Activated B cell treated with CpG ODN at 0.5 μM for 24 hours (primary cell): Measurements from ENCODE around the gene MACROD2. TPM values are rescaled to one million over a fixed set of nuclear protein-coding genes. Genes with fewer than 3 reads are reported as not detected.

Source experiments
- ATAC-seq: fragments of 200-7000 bp; cut with Tn5 transposase; one replicate; pipeline ENCODE4 v1.10.0; 2021; ENCODE audit warnings: low read depth, mild to moderate bottlenecking, moderate library complexity
- CTCF ChIA-PET: fragments of 350-600 bp; sonication (Branson Sonifier 250); formaldehyde crosslinking; loops from one replicate; lab custom pipeline; 2021; ENCODE audit warnings: antibody characterized with exemption; lab: Charles Lee
- POLR2A ChIA-PET: fragments of 350-600 bp; sonication (Branson Sonifier 250); formaldehyde crosslinking; loops from one replicate; lab custom pipeline; 2021; ENCODE audit warnings: antibody characterized with exemption; lab: Charles Lee
- DNase-seq: peaks from one replicate; pipeline ENCODE4 v3.0.0; 2022
- H3K27ac Mint-ChIP-seq: one replicate; pipeline ENCODE4 v1.8.0; 2020; ENCODE audit warnings: mixed read lengths
- H3K27me3 Mint-ChIP-seq: one replicate; pipeline ENCODE4 v1.8.0; 2021; ENCODE audit warnings: mixed read lengths
- H3K36me3 Mint-ChIP-seq: one replicate; pipeline ENCODE4 v1.8.0; 2021; ENCODE audit warnings: low read depth, mixed read lengths
- H3K4me1 Mint-ChIP-seq: one replicate; pipeline ENCODE4 v1.8.0; 2021; ENCODE audit warnings: mixed read lengths
- H3K4me3 Mint-ChIP-seq: one replicate; pipeline ENCODE4 v1.8.0; 2020; ENCODE audit warnings: mild to moderate bottlenecking, mixed read lengths
- H3K9me3 Mint-ChIP-seq: one replicate; pipeline ENCODE4 v1.8.0; 2020; ENCODE audit warnings: mixed read lengths
- intact Hi-C: fragments of 100-400 bp; cut with micrococcal nuclease; formaldehyde crosslinking; loops from one replicate; pipeline ENCODE4 v1.15.1; 2024
- total RNA-seq: library from RNA; stranded (reverse); gene quantifications from 2 replicates; pipeline ENCODE4 v1.2.3, GENCODE V29; 2022
- TF ChIP-seq, protein P1 (sequence below): fragments of 200-600 bp; IDR thresholded peaks from one replicate; pipeline ENCODE4 v1.8.0; 2022; ENCODE audit warnings: antibody characterized with exemption, mild to moderate bottlenecking

The MACROD2 gene
- total RNA-seq, 1 donor from 2014 or later = 55.1 TPM

DNA sequence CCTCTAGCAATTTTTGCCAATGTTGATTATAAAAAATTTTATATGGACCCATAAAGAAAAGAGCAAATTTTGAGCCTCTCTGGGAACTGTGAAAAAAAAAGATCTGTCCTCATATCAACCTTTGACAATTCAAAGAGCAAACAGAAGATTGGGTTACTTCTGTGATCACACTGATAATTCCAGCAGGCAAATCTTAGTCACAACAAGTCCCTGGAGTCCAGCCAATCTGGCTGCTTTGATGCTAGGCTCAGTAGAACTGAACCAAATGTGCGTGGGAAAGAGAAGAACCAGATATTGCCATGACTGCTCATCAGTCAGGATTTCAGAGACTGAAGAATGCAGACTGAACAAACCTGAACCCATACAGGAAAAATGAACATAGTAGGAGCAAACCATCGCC, 780.5 kb downstream of the MACROD2 start:
- peaks cover 7% of the 10 kb centered on the region for H3K27me3 Mint-ChIP-seq
- H3K36me3 Mint-ChIP-seq = no peaks in the 10 kb centered on the region
- H3K4me3 Mint-ChIP-seq = no peak overlapping the region
- no peak for ATAC-seq
- ChIA-PET CTCF (no interaction called here), POLR2A (no interaction called here)
- no peaks in the 10 kb centered on the region for H3K9me3 Mint-ChIP-seq
- no peak overlapping the region for H3K27ac Mint-ChIP-seq
- no peaks in the 10 kb centered on the region for H3K4me1 Mint-ChIP-seq
- TF ChIP-seq, protein P1, sequence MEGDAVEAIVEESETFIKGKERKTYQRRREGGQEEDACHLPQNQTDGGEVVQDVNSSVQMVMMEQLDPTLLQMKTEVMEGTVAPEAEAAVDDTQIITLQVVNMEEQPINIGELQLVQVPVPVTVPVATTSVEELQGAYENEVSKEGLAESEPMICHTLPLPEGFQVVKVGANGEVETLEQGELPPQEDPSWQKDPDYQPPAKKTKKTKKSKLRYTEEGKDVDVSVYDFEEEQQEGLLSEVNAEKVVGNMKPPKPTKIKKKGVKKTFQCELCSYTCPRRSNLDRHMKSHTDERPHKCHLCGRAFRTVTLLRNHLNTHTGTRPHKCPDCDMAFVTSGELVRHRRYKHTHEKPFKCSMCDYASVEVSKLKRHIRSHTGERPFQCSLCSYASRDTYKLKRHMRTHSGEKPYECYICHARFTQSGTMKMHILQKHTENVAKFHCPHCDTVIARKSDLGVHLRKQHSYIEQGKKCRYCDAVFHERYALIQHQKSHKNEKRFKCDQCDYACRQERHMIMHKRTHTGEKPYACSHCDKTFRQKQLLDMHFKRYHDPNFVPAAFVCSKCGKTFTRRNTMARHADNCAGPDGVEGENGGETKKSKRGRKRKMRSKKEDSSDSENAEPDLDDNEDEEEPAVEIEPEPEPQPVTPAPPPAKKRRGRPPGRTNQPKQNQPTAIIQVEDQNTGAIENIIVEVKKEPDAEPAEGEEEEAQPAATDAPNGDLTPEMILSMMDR = no peak
- no peak for DNase-seq
- intact Hi-C loops = no loop called here

DNA sequence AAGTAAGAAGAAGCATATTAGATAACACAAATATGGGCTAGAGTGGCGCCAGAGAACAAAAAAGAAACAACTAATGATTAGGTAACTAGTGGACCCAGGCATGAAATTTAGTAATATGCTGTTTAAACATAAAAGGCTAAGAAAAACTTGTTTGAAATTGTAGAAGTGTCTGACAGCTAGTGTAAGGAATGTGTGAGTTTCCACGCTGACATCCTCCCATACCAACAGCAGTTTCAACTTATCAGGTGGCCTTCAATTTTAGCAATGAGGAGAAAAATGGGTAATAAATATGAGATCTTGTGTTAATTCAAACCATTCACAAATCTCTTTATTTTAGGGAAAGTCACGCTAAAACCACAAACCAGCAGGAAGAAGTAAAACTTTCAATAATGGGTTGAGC, 782.3 kb downstream of the MACROD2 start:
- TF ChIP-seq, protein P1 = no peak
- Mint-ChIP-seq H3K4me3 (no peak overlapping the region), H3K27ac (no peak overlapping the region), H3K27me3 (peaks cover 7% of the 10 kb centered on the region), H3K36me3 (no peaks in the 10 kb centered on the region), H3K9me3 (no peaks in the 10 kb centered on the region), H3K4me1 (no peaks in the 10 kb centered on the region)
- ATAC-seq = no peak
- ChIA-PET POLR2A (no interaction called here), CTCF (no interaction called here)
- intact Hi-C loops = no loop called here
- DNase-seq = no peak

DNA sequence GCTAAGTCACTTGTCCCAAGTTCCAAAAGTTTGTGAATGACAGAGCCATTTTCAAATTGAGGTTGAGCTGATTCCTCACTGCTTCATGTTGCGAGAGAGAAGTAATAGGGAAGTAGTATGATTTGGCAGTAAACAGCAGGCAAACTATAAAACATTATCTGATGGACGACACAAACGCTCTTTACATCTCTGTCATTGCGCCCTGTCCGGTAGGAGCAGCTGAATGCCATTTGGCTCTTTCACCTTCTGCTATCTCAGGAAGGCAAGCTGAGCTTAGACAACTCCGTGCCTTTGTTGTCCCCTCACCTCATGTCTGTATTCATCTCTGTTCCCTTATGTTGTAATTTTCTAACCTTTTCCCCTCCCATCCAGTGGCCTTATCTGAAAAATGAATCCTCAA, 782.8 kb downstream of the MACROD2 start:
- Mint-ChIP-seq H3K4me3 (no peak overlapping the region), H3K4me1 (no peaks in the 10 kb centered on the region), H3K36me3 (no peaks in the 10 kb centered on the region), H3K27me3 (peaks cover 7% of the 10 kb centered on the region), H3K27ac (no peak overlapping the region), H3K9me3 (no peaks in the 10 kb centered on the region)
- ChIA-PET CTCF (no interaction called here), POLR2A (no interaction called here)
- intact Hi-C loops = no loop called here
- DNase-seq (no peak), ATAC-seq (no peak)
- TF ChIP-seq, protein P1 = no peak

DNA sequence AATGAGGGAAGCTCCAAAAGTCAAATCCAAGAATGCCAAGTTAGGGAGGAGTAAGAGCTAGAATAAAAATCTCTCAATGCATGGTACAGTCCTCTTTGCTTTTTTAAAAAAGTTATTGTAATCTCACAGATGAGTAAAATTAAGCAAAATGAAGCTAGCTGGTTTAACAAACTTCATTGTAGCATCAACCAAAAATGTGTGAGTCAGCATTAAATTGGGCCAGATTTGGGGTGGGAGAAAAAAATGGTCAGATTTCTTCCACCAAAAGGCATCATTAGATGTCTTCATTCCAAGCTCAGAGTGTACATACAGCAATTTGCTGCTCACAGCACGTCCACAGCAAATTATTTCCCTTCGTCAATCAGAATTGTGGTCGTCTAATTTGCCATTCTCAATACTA, 783.6 kb downstream of the MACROD2 start:
- ChIA-PET POLR2A (no interaction called here), CTCF (no interaction called here)
- DNase-seq (no peak), ATAC-seq (no peak)
- TF ChIP-seq, protein P1 = no peak
- intact Hi-C loops = no loop called here
- Mint-ChIP-seq H3K9me3 (no peaks in the 10 kb centered on the region), H3K36me3 (no peaks in the 10 kb centered on the region), H3K4me3 (no peak overlapping the region), H3K27me3 (peaks cover 7% of the 10 kb centered on the region), H3K27ac (no peak overlapping the region), H3K4me1 (no peaks in the 10 kb centered on the region)

DNA sequence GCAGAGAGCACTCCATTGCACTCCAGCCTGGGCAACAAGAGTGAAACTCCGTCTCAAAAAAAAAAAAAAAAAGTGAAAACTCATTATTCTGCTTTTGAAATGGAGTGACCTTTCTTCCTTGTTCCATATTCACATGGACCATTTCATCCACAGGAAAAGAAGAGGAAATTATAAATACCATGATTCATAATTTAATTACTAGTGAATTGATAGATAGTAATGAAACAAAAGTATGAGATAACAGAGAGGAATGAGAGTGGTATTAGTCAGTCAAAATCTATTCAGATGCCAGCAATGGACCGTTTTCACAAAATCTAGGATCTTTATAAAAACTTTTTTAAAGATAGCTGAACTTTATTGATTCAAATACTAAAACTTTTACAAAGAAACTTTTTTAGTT, 785.2 kb downstream of the MACROD2 start:
- CTCF ChIA-PET = no interaction called here
- POLR2A ChIA-PET = no interaction called here

More for the DNA sequence above, 785.2 kb downstream of the MACROD2 start:
- DNase-seq = no peak
- Mint-ChIP-seq H3K4me3 (no peak overlapping the region), H3K27me3 (peaks cover 5% of the 10 kb centered on the region), H3K36me3 (no peaks in the 10 kb centered on the region), H3K9me3 (no peaks in the 10 kb centered on the region), H3K4me1 (no peaks in the 10 kb centered on the region), H3K27ac (no peak overlapping the region)
- TF ChIP-seq, protein P1 = no peak
- intact Hi-C loops = no loop called here
- ATAC-seq = no peak
